GM19324 (cell line): Measurements from ENCODE around the gene WBP1L.
"Not testable (repeated sequence)": the region's sequence is repeated elsewhere in the genome, so short reads cannot be mapped to it uniquely, and the experiment has no call there.

Experiments
- ATAC-seq: cut with Tn5 transposase; IDR thresholded peaks from one replicate; pipeline ENCODE4 v1.9.1; 2021; ENCODE audit warnings: mild to moderate bottlenecking, moderate library complexity; ENCODE audit not compliant: unreplicated experiment, low FRiP score

The WBP1L gene

GRCh38 chr10:102802920-102803534 lies 59.3 kb downstream of the WBP1L start:
- no peak for ATAC-seq

GRCh38 chr10:102804382-102805055 lies 60.8 kb downstream of the WBP1L start:
- ATAC-seq: no peak

DNA sequence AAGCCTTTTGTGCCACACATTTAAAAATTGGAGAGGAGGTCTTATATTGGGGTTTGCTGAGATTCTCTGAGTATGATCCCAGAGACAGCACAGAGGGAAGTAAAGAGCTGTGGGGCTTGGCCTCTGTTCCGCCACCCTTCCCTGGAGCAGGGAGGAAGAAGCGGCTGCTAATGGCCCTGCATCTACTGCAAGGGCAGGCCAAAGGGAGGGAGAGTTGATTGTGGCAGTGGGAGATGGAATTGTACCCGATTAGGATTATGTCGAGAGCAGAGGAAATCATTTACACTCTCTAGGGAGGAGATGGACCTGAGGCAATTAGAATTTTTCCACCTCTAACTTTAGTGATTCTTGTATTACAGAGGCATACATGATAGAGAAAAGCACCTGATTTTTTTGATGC lies 64.6 kb downstream of the WBP1L start:
- ATAC-seq: no peak

GRCh38 chr10:102811346-102811745 lies 67.6 kb downstream of the WBP1L start:
- no peak for ATAC-seq

DNA sequence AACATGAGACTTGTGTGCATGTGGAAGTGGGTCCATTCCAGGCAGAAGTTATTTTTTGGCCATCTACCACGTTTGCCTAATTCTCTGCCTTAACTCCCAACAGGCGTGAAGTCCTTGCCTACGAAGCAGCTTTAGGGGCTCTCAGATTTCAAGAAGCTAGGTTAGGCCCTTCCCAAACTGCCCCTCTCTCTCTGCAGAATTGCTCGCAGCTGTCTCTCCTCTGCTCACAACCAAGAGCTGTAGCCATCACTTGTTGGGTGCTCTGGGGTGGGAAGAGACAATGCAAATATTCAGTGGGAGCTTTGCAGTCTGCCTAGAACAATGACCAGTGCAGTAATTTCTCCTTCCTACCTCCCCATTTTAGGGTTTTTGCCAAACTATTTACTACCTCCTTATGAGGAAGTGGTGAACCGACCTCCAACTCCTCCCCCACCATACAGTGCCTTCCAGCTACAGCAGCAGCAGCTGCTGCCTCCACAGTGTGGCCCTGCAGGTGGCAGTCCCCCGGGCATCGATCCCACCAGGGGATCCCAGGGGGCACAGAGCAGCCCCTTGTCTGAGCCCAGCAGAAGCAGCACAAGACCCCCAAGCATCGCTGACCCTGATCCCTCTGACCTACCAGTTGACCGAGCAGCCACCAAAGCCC lies 68.6 kb downstream of the WBP1L start:
- no peak for ATAC-seq

GRCh38 chr10:102813017-102813541 lies 69.3 kb downstream of the WBP1L start:
- ATAC-seq: no peak

GRCh38 chr10:102813734-102814452 lies 70.1 kb downstream of the WBP1L start:
- no peak for ATAC-seq

- no peak for ATAC-seq
Observed at GRCh38 chr10:102814453-102814871, 70.7 kb downstream of the WBP1L start.

GRCh38 chr10:102814873-102815661 lies 71.3 kb downstream of the WBP1L start:
- no peak for ATAC-seq

GRCh38 chr10:102815790-102816549 lies 72.2 kb downstream of the WBP1L start:
- ATAC-seq: no peak

- no peak for ATAC-seq
Observed at GRCh38 chr10:102817175-102817574, 73.4 kb downstream of the WBP1L start.

- no peak for ATAC-seq
Observed at GRCh38 chr10:102819054-102819453, 75.3 kb downstream of the WBP1L start.

DNA sequence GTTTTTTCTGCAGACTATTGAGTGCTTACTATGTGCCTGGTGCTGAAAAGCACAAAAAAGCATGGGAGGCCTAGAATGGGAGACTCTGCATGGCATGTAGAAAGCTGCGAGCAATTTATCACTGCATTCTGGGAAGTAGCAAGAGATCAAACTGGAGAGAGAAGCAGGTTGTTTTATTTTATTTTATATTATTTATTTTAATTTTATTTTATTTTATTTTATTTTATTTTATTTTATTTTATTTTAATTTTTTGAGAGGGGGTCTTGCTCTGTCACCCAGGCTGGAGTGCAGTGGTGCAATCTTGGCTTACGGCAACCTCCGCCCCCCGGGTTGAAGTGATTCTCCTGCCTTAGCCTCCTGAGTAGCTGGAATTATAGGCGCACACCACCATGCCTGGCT lies 76.3 kb downstream of the WBP1L start:
- not testable (repeated sequence) for ATAC-seq

GRCh38 chr10:102822222-102822621 lies 78.5 kb downstream of the WBP1L start:
- ATAC-seq: no peak

DNA sequence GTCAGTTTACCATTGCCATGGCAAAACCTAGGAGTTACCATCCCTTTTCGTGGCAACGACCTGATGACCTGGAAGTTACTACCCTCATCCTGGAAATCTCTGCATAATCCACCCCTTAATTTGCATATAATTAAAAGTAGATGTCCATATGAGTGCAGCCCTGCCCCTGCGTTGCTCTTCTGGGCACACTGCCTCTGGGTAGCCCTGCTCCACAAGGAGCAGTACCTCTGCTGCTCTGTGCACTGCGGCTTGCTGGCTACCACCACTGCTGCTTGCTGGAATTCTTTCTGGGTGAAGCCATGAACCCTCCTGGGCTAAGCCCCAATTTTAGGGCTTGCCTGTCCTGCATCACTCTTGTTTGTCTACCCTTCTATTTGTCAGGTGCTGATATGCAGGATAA lies 80.9 kb downstream of the WBP1L start:
- no peak for ATAC-seq

GRCh38 chr10:102826148-102826796 lies 82.5 kb downstream of the WBP1L start:
- no peak for ATAC-seq

- no peak for ATAC-seq
Observed at GRCh38 chr10:102827597-102827975, 83.8 kb downstream of the WBP1L start.

DNA sequence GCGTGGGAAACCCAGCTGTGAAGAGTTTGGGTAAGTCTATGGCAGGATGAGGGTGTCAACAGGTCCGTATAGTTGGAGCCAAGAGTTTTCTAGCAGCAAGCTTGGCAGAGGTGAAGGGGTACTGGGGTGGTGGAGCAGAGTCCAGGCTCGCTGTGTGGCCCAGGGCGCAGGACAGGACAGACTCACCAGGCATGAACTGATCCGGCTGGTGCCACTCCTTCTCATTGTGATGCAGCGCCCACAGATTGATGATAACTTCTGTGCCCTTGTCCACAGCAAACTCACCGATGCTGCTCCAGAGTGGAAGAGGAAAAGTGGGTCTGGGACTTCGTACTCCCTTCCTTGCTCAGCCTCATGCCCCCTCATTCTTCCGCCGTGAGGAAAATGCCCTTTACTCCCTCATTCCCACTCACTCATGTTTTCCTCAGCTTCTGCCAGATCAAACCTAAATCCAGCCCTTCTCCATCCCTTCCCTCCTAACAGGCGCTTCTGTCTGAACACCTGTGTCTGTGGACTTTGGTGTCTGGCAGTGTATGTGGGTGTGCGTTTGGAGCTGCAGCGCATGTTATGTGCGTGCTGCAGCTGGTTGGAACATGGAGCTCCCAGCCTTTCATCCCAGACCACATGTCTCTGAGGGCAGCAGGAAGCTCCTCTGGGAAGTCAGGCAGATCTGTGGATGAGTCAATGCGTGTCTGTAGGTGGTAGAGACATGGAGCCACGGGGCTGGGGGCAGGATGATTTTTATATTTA lies 87.7 kb downstream of the WBP1L start:
- ATAC-seq: no peak
